Activated CD4-positive, alpha-beta T cell treated with anti-CD3 and anti-CD28 coated beads, Interleukin-2, amount 50 U/mL, for 48 hours (primary cell): Measurements from ENCODE around the gene TMSB10.
"Not testable (repeated sequence)": the region's sequence is repeated elsewhere in the genome, so short reads cannot be mapped to it uniquely, and the experiment has no call there.

Source experiments
- DNase-seq, 2 experiments: peaks; one replicate each; pipeline ENCODE4 v3.0.0-alpha.2; 2020

TMSB10 gene

DNA sequence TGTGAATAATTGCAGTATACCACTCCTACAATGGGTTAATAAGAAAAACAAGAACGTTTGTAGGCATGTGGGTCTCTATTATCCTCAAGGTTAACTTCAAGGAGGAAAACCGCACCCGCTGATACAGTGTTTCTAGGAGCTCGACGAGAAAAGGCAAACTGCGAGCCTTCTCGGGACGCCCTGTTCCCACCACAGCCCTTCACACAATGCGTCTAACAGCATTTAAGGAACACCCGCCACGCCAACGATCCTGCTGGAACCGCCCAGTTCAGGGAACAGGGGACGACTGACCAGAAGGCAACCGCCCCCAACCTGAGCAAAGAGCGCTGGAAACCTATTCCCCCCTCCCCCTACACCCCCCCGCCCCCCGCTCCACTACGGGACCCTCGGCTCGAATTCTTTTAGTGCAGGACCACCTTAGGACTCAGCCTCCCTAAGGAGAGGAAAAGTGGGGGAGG is 710 bp upstream of the TMSB10 start:
- peak; percentile 49 to 66 for DNase-seq

DNA sequence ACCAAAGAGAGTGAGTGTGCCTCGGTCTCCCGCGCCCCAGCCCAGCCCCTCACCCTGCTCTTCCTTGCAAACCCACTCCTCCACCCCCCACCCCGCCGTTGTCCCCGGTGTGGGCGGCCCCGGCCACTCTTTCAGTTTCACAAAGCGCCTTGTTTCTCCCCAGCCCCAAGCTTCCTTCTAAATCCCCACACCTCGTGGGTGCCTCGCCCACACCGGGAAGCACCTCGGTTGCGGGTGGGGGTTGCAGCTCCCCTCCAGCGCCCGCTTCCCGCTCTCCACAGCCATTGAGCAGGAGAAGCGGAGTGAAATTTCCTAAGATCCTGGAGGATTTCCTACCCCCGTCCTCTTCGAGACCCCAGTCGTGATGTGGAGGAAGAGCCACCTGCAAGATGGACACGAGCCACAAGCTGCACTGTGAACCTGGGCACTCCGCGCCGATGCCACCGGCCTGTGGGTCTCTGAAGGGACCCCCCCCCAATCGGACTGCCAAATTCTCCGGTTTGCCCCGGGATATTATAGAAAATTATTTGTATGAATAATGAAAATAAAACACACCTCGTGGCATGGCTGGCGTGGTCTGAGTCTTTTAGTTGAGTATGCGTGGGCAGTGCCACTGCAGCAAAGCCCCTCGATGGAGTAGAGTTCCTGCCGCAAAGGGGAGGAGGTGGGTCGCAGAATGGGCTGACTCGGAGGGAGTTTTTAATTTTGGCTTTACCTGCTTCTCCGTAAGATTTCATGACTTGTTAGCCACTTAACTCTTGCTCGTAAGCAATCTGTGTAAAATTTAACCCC is 848 bp downstream of the TMSB10 start:
- DNase-seq: peak; percentile 71 to 76

DNA sequence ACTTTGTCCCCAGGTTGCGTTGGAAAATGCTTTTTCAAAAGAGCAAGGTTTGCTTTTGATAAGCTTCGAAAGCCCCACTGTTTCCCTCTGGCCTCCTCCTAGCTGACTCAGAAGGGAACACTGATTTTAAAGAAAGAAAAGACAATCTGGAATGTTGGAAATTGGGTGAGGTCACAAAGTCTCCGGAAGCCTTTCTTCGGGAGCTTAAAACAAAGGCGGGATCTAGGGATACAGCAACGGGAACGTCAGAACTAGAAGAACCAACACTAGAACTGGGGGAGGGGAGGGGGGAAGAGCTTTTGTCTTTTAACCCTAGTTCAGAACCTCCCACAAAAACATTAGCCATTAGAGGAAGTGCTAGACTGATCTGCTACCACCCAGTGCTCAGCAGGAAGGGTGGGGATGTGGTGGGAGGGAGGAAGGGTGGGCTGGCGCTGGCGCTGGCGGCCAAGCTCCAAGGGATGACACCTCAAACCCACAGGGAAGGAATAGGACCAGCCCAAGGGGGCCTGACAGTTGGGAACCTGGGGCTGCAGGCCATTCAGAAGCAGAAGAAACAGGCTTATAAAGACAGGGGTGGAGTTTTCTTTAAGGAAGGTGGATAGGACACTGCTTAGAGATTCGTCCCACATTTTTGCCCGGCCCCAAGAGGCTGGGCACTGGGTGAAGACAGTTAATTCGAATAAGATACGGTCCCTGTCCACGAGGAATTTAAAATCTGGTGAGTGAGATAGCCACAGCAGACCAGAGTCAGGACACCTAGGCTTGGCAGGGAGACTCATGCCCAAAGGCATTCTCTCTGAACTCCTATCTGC is 1.7 kb downstream of the TMSB10 start:
- DNase-seq: peak; percentile 43 to 53

DNA sequence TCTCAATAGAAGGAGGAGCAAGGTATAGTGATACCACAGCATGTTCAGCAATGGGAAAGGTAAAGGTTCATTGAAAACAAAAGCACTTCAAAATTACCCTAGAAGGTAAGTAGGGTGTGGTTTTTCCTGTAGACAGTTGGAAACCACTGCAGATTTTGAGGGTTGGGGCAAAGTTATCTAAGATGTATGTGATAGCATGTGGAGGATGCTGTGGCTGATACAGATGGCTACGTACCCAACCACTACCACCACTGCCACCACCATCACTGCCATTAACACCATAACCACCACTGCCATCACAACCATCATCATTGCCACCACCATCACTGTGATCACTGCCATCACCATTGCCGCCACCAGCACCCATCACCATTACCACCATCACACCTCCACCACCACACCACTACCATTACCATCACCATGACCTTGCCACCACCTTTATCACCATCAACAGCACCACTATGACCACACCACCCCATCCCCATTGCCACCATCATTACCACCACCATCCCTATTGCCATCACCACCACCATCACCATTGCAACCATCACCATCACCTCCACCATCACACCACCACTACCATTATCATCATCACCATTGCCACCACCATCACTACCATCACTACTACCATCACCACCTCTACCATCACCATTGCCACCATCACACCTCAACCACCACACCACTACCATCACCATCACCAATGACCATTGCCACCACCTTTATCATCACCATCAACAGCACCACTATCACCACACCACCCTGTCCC is 3.7 kb downstream of the TMSB10 start:
- DNase-seq: peak in 1 of 2 experiments; percentile 32

DNA sequence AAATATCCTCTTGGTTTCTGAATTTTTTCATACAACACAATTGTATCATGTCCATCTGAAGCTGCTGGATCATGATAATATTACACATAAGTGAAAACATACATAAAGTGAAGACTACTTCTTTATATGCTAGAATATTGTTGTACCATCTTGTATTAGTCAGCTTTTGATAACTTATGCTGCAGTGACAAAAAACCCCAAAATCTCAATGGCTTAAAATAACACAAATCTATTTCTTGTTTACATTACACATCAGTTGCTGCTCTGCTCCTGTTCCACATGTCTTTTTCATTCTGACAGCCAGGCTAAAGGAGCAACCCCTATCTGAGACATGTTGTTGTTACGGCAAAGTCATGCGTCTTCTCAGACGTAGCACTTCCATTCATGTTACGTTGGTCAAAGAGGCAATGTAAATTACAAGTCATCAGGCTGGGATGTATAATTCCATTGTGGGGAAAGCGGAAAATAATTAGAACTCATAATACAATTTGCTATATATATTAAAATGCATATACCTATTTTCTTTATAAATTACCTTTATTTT is 5.8 kb downstream of the TMSB10 start:
- no peak for DNase-seq

DNA sequence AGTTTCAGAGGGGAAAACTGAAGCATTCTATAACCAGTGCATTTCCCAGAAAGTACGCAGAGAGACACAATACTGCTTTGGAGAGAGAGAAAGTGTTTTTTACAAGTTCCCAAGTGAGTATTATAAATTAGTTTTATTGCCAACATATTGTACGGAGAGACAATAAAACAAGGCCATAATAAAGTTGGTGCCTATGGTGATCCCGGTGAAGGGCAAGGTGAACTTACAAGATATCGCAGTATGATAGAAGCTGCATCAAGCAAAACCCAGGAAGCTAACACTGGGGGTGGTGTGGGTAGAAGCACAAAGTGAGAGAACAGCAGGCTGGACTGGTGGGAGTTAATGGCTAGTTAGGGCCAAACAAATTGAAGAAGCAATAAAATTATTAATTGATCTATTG is 7.5 kb downstream of the TMSB10 start:
- no peak for DNase-seq

DNA sequence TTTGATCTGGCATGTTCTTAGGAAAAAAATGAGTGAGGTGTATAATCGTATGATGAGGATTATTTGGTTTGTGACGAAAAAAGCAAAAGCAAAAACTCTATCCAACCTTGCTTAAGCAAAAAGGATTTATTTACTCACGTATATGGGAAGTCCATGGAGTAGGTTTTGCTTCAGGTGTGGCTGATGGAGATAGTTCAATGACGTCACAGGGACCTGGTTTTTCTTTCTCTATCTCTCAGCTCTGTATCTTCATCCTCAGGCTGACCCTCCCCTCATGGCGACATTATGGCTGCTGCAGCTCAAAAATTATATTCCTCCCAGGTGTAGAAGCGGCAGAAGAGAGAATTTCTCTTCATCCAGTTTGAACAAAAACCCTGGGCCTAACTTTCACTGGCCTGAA is 8.9 kb downstream of the TMSB10 start:
- no peak for DNase-seq

DNA sequence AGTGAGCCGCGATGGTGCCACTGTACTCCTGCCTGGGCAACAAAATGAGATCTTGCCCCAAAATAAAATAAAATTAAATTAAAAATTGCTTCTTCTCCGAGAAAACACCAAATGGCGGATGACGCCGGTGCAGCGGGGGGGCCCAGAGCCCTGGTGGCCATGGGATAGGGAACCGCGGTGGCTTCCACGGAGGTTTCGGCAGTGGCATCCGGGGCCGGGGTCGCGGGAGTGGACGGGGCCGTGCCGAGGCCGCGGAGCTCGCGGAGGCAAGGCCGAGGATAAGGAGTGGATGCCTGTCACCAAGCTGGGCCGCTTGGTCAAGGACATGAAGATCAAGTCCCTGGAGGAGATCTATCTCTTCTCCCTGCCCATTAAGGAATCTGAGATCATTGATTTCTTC is 10.2 kb downstream of the TMSB10 start:
- not testable (repeated sequence) for DNase-seq

DNA sequence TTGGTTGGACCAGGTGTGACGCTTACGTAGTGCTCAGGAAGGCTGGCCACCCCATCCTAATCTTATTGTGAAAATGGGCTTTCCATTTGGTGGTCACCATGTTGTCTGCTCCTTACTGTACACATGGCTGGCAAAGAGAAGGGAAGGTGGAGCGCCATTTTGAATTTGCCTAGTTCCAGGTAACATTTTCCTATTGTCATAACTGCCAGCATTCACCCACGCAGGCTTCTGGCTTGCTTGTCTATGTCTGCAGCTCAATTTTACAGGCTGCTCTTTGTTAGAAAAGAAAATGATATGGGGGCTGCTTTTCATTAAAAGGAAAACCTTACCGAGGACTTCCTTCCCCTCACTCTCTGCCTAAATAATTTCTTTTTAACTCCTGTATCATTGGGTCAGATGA is 12.4 kb downstream of the TMSB10 start:
- not testable (repeated sequence) for DNase-seq

DNA sequence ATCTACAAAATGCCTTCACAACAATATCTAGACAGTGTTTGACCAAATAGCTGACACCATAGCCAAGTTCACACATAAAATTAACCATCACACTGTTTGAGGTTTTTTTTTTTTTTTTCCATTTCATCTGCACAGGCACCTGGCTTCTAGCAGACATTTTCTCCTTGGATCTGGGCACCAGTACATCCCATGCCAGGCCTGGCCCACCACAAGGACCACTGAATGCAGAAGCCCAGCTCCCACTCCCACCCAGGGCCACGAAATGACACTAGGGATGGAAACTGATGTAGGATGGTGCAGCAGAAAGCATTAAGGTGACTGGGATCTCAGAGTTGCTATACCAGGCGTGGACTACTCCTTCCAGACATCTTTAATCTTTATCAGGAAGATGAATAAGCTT is 13.0 kb downstream of the TMSB10 start:
- no peak for DNase-seq

DNA sequence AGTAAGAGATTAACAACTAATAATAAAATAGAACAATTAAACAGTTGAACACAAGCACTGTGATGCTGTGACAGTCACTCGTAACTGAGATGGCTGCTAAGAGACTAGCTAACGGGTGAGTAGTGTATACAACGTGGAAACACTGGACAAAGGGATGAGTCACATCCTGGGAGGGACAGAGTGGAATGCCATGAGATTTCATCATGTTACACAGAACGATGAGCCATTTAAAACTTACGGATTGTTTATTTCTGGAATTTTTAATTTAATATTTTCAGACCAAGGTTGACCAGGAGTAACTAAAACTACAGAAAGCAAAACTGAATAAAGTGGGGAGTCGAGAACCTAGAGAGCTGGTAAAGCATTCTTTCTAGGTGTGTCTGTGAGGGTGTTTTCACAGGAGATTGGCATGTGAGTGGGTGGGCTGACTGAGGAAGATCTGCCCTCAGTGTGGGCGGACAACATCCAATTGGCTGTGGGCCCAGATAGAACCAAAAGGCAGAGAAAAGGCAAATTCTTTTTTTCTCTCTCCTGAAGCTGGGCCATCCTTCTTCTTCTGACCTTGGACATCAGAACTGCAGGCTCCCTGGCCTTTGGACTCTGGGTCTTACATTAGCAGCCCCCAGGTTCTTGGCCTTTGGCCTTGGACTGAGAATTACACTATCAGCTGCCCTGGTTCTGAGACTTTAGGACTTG is 14.6 kb downstream of the TMSB10 start:
- DNase-seq: peak; percentile 59 to 69

DNA sequence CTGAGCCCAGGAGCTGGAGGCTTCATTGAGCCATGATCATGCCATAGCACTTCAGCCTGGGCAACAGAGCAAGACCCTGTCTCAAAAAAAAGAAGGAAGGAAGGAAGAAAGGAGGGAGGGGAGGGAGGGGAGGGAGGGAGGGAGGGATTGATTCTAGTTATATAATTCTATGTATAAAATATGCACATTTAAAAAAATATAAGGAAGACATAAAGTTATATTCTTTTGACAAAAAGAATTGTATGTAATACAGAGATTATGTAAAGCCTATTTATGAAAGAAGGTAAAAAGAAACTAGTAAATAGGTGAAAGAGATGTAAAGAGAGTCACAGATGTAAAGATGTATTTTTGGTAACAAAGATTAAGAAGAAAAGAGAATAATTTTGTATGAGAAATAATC is 17.6 kb downstream of the TMSB10 start:
- DNase-seq: no peak

DNA sequence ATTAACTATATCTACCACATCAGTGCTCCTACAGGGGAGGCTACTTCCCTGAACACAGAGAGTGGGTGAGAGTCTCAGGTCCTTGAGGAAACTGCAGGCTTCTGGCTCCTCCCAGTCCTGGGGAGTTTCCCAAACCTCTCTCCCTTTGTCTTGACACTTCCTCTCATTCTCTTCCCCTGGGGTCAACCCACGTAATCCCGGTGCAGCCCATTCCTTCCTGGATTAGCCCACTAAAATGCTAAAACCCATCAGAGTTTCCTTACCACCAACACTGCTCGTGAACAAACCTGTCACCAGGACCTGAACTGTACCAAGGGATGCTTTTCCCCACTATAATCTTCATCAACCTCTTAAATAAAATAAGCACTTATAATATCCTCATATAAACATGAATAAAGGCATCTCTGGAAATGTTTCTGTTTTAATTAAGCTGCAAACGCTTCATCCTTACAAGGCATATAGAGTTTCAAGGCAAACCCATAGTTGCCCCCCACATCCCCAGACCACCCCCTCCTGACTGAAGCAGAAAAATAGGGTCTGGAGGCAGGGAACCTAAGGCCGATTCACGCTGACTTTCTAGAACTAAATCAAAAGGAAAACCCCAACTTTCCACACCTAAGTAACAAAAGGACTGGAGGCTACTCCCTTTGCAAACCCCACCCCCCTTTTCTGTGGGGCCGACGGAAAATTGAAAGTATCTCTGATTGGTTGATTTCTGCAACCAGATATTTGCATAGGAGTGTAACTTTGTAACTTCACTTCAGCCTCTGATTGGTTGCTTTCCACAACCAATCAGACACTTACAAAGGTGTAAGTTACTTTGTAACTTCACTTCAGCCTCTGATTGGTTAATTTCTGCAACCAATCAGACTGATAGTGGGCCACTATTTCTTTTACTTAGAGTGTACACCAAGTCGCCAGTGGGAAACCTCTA is 19.0 kb downstream of the TMSB10 start:
- peak; percentile 59 to 72 for DNase-seq

DNA sequence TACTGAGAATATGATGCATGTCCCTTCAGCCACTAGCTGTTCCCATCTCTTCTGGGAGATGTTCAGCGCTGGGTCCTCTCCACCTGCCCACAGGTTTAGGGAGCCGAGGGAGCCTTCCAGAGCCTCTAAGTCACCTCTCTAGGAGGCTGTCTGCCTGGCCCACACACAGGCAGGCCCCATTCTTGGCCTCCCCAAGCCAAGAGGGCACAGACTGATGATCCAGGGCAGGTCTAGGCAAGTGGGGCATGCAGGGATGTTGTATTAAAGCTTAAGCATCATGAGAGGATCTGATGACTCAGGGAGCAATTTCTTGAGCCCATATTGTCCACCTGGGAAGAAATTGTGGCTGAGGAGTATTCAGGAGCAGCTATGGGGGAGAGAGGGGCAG is 19.9 kb downstream of the TMSB10 start:
- DNase-seq: peak in 1 of 2 experiments; percentile 25

DNA sequence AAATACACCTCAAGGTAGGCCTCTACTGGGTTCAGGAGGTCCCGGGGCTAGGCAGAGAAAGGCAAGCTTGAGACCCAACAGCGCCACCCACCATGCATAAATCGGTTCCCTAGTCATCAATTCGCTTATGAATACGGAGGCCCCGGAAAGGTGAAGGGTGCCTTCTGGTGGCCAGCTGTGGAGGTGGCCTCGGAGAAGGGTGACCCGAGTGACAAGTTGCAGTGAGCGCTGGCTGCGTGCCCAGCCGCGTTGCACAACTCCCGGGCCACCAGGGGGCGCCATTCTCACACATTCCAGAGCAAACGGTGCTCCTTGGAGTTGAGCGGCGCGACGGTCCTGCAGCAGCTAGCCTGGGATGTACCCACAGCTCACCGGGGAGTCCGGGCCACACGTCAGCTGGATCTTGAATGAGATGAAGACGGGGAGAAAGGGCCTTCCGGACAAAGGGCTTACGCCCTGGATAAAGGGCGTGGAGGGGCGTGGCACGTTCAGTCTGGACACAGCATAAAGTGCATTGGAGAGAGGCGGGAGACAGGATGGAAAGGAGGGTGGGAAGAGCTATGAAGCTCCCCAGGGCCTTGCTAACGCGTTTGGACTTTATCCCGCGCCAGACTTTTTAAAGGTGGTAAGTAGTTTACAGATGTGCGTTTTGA is 20.4 kb downstream of the TMSB10 start:
- peak; percentile 100 for DNase-seq

DNA sequence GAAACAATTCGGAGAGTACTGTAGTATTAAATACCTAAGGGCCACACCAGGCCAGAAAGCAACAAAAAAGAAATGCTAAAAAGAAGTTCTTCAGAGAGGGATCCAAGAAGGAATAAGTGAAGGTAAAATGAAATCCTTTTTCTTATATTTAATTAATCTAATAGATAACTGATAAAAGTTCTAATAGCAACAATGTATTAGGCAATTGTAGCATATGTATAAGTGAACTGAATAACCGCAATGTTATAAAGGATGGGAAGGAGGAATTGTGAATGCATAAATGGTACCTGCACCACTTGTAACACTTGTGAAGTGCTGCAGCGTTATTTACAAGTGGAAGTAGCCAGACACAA is 21.8 kb downstream of the TMSB10 start:
- no peak for DNase-seq

DNA sequence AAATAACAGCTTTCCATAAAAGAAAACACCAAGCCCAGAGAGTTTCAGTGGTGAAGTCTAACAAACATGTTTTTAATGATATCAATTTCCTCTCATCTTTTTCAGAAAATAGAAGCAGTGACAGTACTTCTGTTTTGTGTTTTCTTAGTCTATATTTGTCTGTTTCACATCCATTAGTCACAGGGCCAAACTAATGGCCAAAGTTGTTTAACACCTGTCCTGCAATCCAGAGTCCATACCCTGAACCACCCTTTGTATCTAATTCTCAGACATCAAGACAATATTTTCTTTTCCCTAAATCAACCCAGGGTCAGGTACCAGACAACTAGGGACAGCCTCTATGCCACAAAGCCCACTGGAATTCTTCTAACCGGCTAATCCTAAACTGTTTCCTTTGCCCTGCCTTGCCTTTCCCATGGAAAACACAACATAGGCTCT is 25.9 kb downstream of the TMSB10 start:
- DNase-seq: no peak

DNA sequence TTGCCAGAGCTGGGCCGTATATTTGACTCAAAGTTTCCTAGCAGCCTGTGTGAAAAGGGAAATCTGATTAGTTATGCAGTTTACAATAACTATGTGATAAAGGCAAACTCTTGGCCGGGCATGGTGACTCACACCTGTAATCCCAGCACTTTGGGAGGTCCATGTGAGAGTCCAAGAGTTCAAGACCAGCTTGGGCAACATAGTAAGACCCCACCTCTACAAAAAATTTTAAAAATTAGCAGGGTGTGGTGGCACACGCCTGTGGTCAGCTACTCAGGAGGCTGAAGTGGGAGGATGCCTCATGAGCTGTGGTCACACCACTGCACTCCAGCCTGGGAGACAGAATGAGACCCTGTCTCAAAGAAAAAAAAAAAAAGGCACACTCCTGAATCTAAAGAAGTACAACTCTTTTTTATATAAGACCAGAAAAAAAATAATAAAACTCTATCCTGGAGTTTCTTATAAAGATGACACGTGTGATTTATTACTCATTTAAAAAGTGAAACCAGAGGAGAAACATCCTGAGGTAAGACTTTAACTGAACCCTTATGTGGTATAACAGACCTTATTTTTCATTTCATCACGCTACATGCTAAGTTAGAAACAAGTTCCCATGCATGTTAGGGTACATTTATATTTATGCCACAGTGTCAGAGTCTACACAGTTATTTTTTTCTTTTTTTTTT is 32.9 kb downstream of the TMSB10 start:
- DNase-seq: peak; percentile 63 to 71

DNA sequence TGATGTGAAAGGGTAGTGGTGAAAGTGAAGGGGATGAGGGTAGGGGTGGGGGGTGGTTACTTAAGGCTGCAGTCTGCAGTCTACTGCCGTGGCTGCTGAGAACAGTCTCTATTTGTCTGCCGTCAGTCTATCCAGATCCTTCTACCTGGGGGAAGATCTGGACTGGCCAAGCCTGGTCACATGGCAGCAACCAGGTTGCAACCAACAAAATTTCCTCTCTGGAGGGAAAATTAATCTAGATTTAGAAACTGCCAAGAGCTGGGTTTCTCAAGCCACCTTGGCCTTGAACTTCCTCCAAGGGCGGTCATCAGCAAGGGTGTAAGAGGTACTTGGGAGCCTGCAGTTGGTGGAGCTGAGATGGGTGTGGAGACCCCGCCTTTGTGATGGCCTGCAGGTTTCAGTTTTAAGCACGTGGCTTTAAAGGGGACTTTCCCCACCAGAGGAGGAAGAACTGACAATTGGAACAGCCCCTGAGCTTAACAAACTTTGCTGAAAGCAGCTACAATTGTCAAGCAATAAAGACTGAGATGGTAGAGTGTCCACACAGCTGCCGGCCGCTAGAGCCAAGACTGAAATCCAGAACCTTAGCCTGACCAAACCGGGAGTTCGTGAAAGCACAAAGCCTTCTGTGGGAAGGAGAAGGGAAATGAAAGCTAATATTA is 34.1 kb downstream of the TMSB10 start:
- peak; percentile 70 to 78 for DNase-seq

DNA sequence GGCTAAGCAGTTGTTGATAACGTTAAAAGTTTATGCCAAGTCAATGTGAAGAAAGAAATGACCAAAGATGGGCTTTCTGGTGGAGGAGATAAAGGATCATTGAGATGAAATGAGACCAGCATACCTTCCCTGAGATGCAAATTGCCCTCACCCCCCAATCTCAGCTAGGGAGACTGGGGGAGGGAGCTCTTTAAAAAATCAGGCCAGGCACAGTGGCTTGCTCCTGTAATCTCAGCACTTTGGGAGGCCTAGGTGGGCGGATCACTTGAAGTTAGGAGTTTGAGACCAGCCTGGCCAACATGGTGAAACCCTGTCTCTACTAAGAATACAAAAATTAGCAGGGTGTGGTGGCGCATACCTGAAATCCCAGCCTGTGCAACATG is 34.6 kb downstream of the TMSB10 start:
- no peak for DNase-seq
